Breast epithelium (tissue), 3 donors: ENCODE measurements around the gene NOTO.

Experiments
- CTCF ChIP-seq, 3 donors: fragments of 450-650 bp; IDR thresholded peaks; one replicate each; pipeline ENCODE4 v1.5.1; 2016 to 2017; ENCODE audit warnings: antibody characterized with exemption in 3 of 3, mild to moderate bottlenecking in 3 of 3, moderate library complexity in 3 of 3
- POLR2A ChIP-seq: fragments of 450-650 bp; IDR thresholded peaks from one replicate; pipeline ENCODE4 v1.6.1; 2016; ENCODE audit warnings: antibody characterized with exemption, mild to moderate bottlenecking, moderate library complexity
- POLR2AphosphoS5 ChIP-seq, 3 donors: sonication (generic); formaldehyde crosslinking; IDR thresholded peaks; one replicate each; pipeline ENCODE4 v1.6.1; 2017; ENCODE audit warnings: antibody characterized with exemption in 3 of 3

DNA sequence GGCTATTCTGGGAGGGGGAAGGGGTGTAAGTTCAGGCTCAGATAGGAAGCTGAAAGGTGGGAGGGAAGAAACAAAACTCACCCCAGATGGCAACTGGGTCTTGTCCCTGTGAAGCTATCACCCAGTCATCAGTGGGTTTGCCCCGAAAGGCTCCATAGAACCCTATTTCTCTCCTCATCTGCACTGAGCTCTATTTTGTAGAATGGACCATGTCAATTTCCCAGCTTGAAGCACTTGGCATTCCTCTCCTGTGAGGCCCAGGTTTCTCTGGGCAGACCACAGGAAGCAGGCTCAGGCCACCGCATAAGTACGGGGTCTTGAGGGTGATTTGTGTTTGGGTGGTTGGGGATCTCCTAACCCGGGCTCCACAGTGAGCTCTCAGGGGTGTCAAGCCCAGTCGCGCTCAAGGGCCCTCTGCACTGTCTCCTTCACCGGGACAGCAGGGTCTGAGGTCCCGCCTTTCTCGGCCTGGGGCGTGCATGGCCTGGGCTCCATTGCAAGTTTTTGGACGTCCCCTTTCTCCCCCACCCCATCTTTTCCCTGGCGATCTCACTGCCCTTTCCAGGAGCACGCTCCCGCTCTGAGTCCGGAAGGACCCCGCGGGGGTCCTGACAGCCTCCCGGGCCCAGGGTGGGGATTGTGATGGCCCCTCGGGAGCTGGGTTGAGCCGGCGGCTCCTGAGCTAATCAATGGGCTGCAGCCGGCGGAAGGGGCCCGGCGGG is 27.3 kb upstream of the NOTO start:
- TF ChIP-seq CTCF (IDR thresholded peaks at IDR 0.05) (no peak), POLR2AphosphoS5 (IDR thresholded peaks at IDR 0.05) (no peak), POLR2A (no peak)
